Measurements from ENCODE around the gene GP5. TPM values are rescaled to one million over a fixed set of nuclear protein-coding genes. Genes with fewer than 3 reads are reported as not detected.

Gene GP5
- total RNA-seq, 1 experiment from 2014 or later = 0.15 TPM

GRCh38 chr3:194392576-194392975 lies 6.5 kb downstream of the GP5 start:
- H3K27me3 ChIP-seq (ENCODE audit: insufficient read depth, low read length) = no peaks in the 10 kb centered on the region
- intact Hi-C loops (cut with micrococcal nuclease) = no loop called here
- H3K9ac ChIP-seq (ENCODE audit: low read length) = no peak overlapping the region
- ATAC-seq (no peak), DNase-seq (ENCODE audit: low read depth, low spot score) (no peak)
- H3K4me3 ChIP-seq (replicated peaks in 1 of 2; ENCODE audit: low read depth in 1 of 2, low read length in 2 of 2) = no peak overlapping the region
- H2AFZ ChIP-seq (ENCODE audit: low read depth, low read length, poor library complexity, severe bottlenecking) = no peak overlapping the region
- no TSS peak for BruUV-seq (replicated peaks)
- H3K4me1 ChIP-seq (ENCODE audit: control insufficient read depth in 1 of 2, insufficient read depth in 2 of 2, low read length in 2 of 2) = no peaks in the 10 kb centered on the region
- no peaks in the 10 kb centered on the region for H3K36me3 ChIP-seq (ENCODE audit: control insufficient read depth in 1 of 2, insufficient read depth in 2 of 2, low read length in 2 of 2)
- ChIA-PET POLR2A (no interaction called here), CTCF (no interaction called here), RAD21 (ENCODE audit: low non-redundant PET in 1 of 2, low total read pairs in 2 of 2, uncharacterized antibody in 2 of 2, unreplicated experiment in 2 of 2) (no interaction called here)
- H3K79me2 ChIP-seq (ENCODE audit: insufficient read depth, low read length) = no peaks in the 10 kb centered on the region
- peaks cover 0 to 6% of the 10 kb centered on the region in 2 experiments; a peak in 2 of 4 replicates for H3K9me3 ChIP-seq (ENCODE audit: control insufficient read depth in 1 of 2, insufficient read depth in 1 of 2, low read depth in 1 of 2, low read length in 2 of 2)
- no peak for TF ChIP-seq JUND (IDR thresholded peaks at IDR 0.05)
- no peak for TF ChIP-seq REST (IDR thresholded peaks at IDR 0.05; ENCODE audit: low read depth)
- TF ChIP-seq ZNF274 (IDR thresholded peaks at IDR 0.05; ENCODE audit: low read depth, low read length) = no peak
- TF ChIP-seq EZH2 (IDR thresholded peaks at IDR 0.05) = no peak
- no peak for TF ChIP-seq CTCF (IDR thresholded peaks at IDR 0.05 in 2 of 3, conservative IDR thresholded peaks at IDR 0.05 in 1 of 3; ENCODE audit: borderline replicate concordance in 1 of 3, insufficient read depth in 1 of 3, low read depth in 2 of 3, low read length in 2 of 3)
- no peak for TF ChIP-seq ATF3 (IDR thresholded peaks at IDR 0.05)
- TF ChIP-seq POLR2AphosphoS5 (IDR thresholded peaks at IDR 0.05; ENCODE audit: low read depth, low read length) = no peak
- no peak for TF ChIP-seq CBX3 (IDR thresholded peaks at IDR 0.05; ENCODE audit: low read depth)
- no peak for TF ChIP-seq ZBTB33 (IDR thresholded peaks at IDR 0.05; ENCODE audit: extremely low read depth, insufficient replicate concordance, low read length)
- no peak for TF ChIP-seq EZH2phosphoT487 (IDR thresholded peaks at IDR 0.05; ENCODE audit: borderline replicate concordance)
- no peak for TF ChIP-seq EGR1 (IDR thresholded peaks at IDR 0.05; ENCODE audit: low read depth)
- TF ChIP-seq SP1 (IDR thresholded peaks at IDR 0.05; ENCODE audit: low read depth) = no peak
- no peak for TF ChIP-seq POLR2A (IDR thresholded peaks at IDR 0.05; ENCODE audit: borderline replicate concordance, extremely low read depth, insufficient read depth, insufficient read length)
- TF ChIP-seq ELF1 (IDR thresholded peaks at IDR 0.05; ENCODE audit: borderline replicate concordance, low read depth) = no peak
- TF ChIP-seq SIN3A (IDR thresholded peaks at IDR 0.05; ENCODE audit: low read depth) = no peak
- TF ChIP-seq RAD21 (IDR thresholded peaks at IDR 0.05; ENCODE audit: low read depth) = no peak
- TF ChIP-seq SRF (IDR thresholded peaks at IDR 0.05; ENCODE audit: low read depth) = no peak
- no peak for TF ChIP-seq YY1 (IDR thresholded peaks at IDR 0.05; ENCODE audit: extremely low read depth, insufficient replicate concordance, low read depth, low read length)
- no peak for TF ChIP-seq TCF7L2 (IDR thresholded peaks at IDR 0.05; ENCODE audit: borderline replicate concordance, extremely low read depth, insufficient read depth, insufficient read length)
- no peak for TF ChIP-seq FOSL1 (IDR thresholded peaks at IDR 0.05; ENCODE audit: low read depth)
- H3K9me2 ChIP-seq (ENCODE audit: insufficient read depth) = no peaks in the 10 kb centered on the region
- H3K4me2 ChIP-seq (ENCODE audit: low read length) = no peak overlapping the region
- no peak overlapping the region for H3K27ac ChIP-seq (ENCODE audit: low read depth, low read length)
- no peaks in the 10 kb centered on the region for H4K20me1 ChIP-seq (ENCODE audit: insufficient read depth)
